Right cardiac atrium (tissue), 5 donors: ENCODE results near the gene ZNF511. TPM values are rescaled to one million over a fixed set of nuclear protein-coding genes. Genes with fewer than 3 reads are reported as not detected.
A peak's percentile ranks its signal among the peaks of the same experiment; 100 is the strongest.

Source experiments
- ATAC-seq, 2 donors: fragments of 200-7000 bp; cut with Tn5 transposase; one replicate each; pipeline versions ENCODE4 v1.8.0 to v1.9.1; 2020; ENCODE audit warnings: moderate library complexity in 2 of 2, mild to moderate bottlenecking in 1 of 2
- DNase-seq, 3 donors: peaks; one replicate each; pipeline ENCODE4 v3.0.0-alpha.2; 2020
- H3K27ac ChIP-seq: one replicate; pipeline ENCODE4 v1.5.1; 2013; ENCODE audit warnings: mild to moderate bottlenecking, low read length, control low read depth, moderate library complexity
- H3K27me3 ChIP-seq: one replicate; pipeline ENCODE4 v1.6.1; 2013; ENCODE audit not compliant: control insufficient read depth, insufficient read depth
- H3K4me1 ChIP-seq: one replicate; pipeline ENCODE4 v1.6.1; 2013; ENCODE audit warnings: low read length; ENCODE audit not compliant: control insufficient read depth, insufficient read depth
- H3K4me3 ChIP-seq: one replicate; pipeline ENCODE4 v1.5.1; 2013; ENCODE audit warnings: low read length, control low read depth
- H3K9me3 ChIP-seq: one replicate; pipeline ENCODE4 v1.6.1; 2013; ENCODE audit warnings: low read length; ENCODE audit not compliant: control insufficient read depth
- WGBS: extraction: QIAGEN DNeasy Blood & Tissue Kit; methylation state at CpG from one replicate; pipeline ENCODE4 v1.1.7; 2013; 5-methylcytosine and 5-hydroxymethylcytosine counted together
- intact Hi-C, 4 donors: fragments of 100-400 bp; cut with DNase I; formaldehyde crosslinking; loops; one replicate each; pipeline versions ENCODE4 v1.11.0 to v1.14.0; 2022 to 2023
- polyA plus RNA-seq: library from polyadenylated mRNA; stranded (reverse); fragments of 200-250 nt; gene quantifications from one replicate; pipeline ENCODE4 v1.2.3, GENCODE V29; 2013
- total RNA-seq, 4 donors: library from RNA; stranded (reverse); fragmentation: NEBNext Ultra II Directional; extraction: Animal tissue kit (Norgen Biotek cat#: 25700); gene quantifications; one replicate each; pipeline ENCODE4 v1.2.1, GENCODE V29; 2021
- donor health status: healthy with polysubstance abuse.
- donor health status: DM: no; HTN: yes; CAD: no.
- donor health status: DM: no; HTN: no; CAD: no.
- donor health status: DM: no; HTN: yes; CAD: no; lungs with severe emphysema.
- donor health status: DM: yes; HTN: yes; CAD: no.

Gene ZNF511
- total and polyA plus RNA-seq, 5 donors, result 40.2 to 60.8 (median 50.8) TPM

DNA sequence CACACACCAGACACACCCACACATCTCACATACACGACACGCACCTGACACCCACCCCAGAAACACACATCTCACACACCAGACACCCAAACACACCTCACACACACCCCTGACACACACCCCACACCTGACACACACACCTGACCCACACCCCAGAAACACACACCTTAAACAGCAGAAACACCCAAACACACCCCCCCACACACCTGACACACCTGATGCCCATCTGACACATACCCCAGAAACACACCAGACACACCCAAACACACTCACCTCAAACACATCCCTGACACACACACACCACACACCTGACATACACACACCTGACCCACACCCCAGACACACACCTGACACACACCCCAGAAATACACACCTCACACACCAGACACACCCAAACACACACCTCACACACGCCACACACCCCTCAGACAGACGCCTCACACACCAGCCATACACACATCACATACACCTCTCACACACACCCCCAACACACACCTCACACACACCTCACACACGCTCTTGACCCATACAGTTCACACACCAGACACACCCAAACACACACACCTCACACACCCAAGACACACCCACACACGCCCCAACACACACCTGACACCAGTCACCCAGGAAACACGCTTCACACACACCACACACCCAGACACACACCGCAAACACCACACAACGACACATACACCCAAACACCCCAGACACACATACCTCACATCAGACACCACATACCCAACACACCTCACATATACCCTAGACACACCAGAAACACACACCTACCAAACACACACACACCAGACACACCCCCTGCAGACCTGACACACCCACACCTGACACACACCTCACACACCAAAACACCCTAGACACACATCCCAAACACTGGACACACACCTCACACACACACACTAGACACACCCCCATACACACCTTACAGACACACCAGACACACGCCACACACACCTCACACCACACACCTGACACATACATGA, 29.7 kb downstream of the ZNF511 start:
- H3K9me3 ChIP-seq, result no peaks in the 10 kb centered on the region
- 89% methylated on average over 10 of the region's 10 CpGs for WGBS
- DNase-seq (peak in 1 of 3 donors; percentile 13), ATAC-seq (no peak)
- H3K27ac ChIP-seq, result no peak overlapping the region
- H3K4me1 ChIP-seq, result no peaks in the 10 kb centered on the region
- intact Hi-C loops, result no loop called here
- no peak overlapping the region for H3K4me3 ChIP-seq
- no peaks in the 10 kb centered on the region for H3K27me3 ChIP-seq

DNA sequence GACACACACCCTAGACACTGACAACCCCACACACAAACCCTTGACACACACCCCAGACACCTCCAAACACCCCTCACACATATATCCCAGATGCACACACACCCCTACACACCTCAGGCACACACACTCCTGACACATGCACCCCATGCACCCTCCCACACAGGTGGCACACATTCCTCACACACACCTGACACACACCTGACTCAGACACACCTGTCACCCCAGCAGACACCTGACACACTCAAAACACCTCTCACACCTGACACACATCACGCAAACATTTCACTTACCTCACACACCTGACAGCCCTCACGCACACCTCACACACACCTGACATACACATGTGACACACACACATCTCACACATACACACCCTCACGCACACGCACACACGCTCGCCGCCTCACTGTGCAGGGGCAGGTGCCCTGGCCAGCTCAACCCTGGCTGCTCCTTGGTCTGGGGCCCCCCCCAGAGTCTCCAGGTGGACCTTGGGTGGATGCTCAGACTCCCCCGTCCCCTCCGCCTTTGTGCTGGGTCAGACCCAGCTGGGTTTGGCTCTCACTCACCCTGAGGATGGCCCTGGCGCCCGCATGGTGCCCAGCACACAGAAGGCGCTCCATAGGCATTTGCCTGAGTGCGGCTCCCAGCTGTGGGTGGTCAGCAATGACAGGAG, 31.1 kb downstream of the ZNF511 start:
- Histone ChIP-seq H3K27ac (no peak overlapping the region), H3K4me1 (no peaks in the 10 kb centered on the region), H3K4me3 (no peak overlapping the region), H3K27me3 (no peaks in the 10 kb centered on the region), H3K9me3 (no peaks in the 10 kb centered on the region)
- ATAC-seq, result peak in 1 of 2 donors; percentile 13
- WGBS, result 92% methylated on average over 13 of the region's 13 CpGs
- DNase-seq, result peak in 2 of 3 donors; percentile 18 to 50
- intact Hi-C loops, result no loop called here

DNA sequence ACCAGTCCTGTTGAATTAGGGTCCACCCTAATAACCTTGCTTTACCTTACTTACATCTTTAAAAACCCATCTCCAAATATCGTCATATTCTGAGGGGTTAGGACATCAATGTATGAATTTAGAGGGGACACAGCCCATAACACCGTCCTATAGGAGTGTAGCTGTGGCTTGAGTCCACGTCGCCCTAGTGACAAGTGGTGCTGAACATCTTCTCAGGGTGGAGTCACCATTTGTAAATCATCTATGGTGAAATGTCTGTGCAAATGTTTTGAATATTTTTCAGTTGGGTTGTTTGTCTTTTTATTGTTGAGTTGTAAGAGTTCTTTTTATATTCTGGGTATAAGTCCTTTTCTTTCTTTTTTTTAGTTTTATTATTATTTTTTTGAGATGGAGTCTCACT, 33.3 kb downstream of the ZNF511 start:
- Histone ChIP-seq H3K27me3 (no peaks in the 10 kb centered on the region), H3K9me3 (no peaks in the 10 kb centered on the region), H3K4me1 (no peaks in the 10 kb centered on the region), H3K4me3 (no peak overlapping the region), H3K27ac (no peak overlapping the region)
- intact Hi-C loops, result no loop called here
- DNase-seq (no peak), ATAC-seq (no peak)
- WGBS, result 90% methylated on average over 4 of the region's 4 CpGs

DNA sequence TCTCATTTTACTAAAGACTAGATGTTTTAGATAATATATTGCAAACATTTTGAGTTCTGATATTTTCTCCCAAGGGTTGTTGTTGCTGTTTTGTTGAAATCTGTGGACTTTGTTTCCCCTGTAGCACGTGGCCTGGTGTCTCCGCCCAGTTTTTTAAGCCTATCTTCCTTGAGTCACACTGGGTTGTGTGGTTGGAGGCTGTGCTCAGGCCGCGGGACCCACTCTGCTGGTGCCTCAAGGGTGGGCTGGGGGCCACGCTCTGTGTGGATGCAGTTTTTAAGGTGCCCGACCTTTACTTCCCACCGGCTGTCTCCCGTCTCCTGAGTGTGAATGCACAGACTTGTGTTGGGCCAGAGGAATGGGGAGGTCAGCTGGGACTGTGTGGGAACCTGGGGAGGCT, 34.2 kb downstream of the ZNF511 start:
- DNase-seq (peak in 1 of 3 donors; percentile 21), ATAC-seq (no peak)
- Histone ChIP-seq H3K4me3 (no peak overlapping the region), H3K9me3 (no peaks in the 10 kb centered on the region), H3K4me1 (no peaks in the 10 kb centered on the region), H3K27ac (no peak overlapping the region), H3K27me3 (no peaks in the 10 kb centered on the region)
- intact Hi-C loops, result no loop called here
- 75% methylated on average over 8 of the region's 8 CpGs for WGBS

DNA sequence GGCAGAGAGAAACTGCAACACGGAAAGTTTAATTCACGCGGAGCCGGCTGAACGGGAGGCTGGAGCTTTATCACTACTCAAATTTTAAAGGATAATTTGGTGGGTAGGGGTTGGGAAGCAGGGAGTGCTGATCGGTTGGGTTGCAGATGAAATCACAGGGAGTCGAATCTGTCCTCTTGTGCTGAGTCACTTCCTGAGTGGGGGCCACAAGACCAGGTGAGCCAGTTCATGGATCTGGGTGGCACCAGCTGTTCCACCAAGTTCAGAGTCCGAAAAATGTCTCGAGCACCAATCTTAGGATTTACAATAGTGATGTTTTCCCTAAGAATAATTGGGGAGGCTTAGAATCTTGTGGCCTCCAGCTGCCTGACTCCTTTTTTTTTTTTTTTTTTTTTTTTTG, 34.8 kb downstream of the ZNF511 start:
- DNase-seq (no peak), ATAC-seq (no peak)
- 58% methylated on average over 9 of the region's 9 CpGs for WGBS
- intact Hi-C loops, result no loop called here
- Histone ChIP-seq H3K4me3 (no peak overlapping the region), H3K27ac (no peak overlapping the region), H3K27me3 (no peaks in the 10 kb centered on the region), H3K9me3 (no peaks in the 10 kb centered on the region), H3K4me1 (no peaks in the 10 kb centered on the region)

DNA sequence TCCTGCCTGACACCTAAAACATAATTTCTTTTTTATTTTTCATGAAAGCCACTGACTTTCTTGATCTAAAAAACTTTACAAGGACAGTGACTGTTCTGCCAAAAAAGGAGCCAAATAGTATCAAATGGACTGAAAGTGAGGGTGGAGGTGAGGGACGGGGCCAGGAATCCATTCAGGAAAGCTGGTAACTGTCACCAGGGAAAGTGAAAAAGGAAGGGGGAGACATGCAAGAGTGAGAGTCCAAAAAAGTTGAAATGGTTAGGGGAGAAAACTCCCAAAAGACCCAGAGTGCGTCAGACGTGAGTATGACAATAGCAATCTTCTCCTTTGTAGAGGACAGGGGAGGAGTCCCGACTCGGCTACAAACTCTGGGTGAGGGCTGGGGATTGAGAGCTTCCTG, 35.5 kb downstream of the ZNF511 start:
- Histone ChIP-seq H3K27me3 (no peaks in the 10 kb centered on the region), H3K9me3 (no peaks in the 10 kb centered on the region), H3K4me1 (no peaks in the 10 kb centered on the region), H3K4me3 (no peak overlapping the region), H3K27ac (no peak overlapping the region)
- intact Hi-C loops, result no loop called here
- 66% methylated on average over 5 of the region's 5 CpGs for WGBS
- DNase-seq (no peak), ATAC-seq (no peak)

DNA sequence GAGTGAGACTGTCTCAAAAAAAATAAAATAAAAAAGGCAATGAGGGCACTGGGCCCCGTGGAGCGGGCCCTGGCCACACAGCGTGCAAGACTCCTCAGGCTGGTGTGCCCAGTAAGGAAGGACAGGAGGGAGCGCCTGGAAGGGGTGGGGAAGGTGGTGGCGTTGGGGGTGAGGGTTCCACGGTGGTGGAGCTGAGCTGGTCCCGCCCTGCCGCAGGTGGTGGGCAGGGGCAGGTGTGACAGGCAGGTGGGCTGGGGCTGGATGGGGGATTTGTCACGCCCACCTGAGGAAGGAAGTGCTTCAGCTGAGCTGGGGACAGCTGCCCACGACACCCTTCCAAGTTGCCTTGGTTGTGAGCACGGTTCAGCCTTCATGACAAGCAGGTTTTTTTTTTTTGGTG, 37.7 kb downstream of the ZNF511 start:
- WGBS, result 55% methylated on average over 11 of the region's 11 CpGs

DNA sequence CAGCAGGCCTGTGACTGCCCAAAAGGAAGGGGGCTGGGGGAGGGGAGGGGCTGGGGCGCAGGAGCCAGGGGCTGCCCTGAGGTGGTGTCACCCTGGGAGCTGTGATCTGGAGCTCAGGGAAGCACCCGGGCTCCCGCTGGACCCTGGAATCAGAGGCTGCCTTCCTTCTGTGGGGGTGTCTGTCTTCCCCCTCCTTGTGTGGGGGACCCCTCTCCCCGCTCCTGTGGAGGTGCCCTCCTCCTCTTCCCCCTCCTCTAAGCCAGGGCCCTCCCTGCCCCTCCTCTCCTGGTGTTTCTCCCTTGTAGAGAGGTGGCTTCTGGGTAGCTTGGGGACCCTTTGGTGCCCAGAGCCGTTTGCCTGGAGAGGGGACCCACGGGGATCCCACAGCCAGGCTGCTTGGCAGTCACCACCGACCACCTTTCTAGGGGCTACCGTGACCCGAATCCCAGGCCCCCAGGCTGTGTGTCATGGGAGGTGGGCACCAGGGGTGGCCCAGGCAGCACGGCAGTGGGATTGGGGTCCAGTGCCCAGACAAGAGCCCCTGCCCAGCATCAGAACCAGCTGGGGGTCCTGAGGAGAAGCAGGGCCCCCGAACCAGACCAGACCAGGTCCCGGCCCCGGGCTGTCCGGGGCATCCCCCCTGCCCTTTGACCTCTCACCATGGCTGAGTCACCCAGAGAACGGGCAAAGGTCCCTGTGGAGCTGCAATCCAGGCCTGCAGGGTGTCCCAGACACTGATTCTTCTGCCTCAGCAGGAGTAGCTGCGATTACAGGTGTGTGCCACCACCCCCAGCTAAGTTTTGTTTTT, 39.2 kb downstream of the ZNF511 start:
- no peak overlapping the region for H3K27ac ChIP-seq
- H3K4me1 ChIP-seq, result no peaks in the 10 kb centered on the region
- intact Hi-C loops, result no loop called here
- DNase-seq (peak in 1 of 3 donors; percentile 42), ATAC-seq (no peak)
- H3K4me3 ChIP-seq, result no peak overlapping the region
- 53% methylated on average over 16 of the region's 16 CpGs for WGBS
- H3K9me3 ChIP-seq, result no peaks in the 10 kb centered on the region
- H3K27me3 ChIP-seq, result no peaks in the 10 kb centered on the region

More for the DNA sequence above, 37.7 kb downstream of the ZNF511 start:
- Histone ChIP-seq H3K9me3 (no peaks in the 10 kb centered on the region), H3K4me1 (no peaks in the 10 kb centered on the region), H3K27me3 (no peaks in the 10 kb centered on the region), H3K27ac (no peak overlapping the region), H3K4me3 (no peak overlapping the region)
- peak in 1 of 3 donors; percentile 49 for DNase-seq
- ATAC-seq, result no peak
- intact Hi-C loops, result no loop called here

DNA sequence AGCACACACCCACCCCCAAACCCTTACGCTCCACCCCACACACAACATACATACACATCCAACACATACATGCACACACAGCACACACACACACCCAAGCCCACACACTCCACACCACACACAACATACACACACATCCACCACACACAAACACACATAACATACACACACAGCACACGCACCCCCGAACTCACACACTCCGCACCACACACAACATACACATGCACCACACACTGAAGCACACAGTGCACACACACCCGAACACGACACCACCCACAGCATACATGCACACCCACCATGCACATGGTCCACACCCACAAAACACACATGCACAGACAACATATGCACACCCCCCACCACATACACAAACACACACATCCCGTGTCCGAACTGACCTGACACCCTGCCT, 40.5 kb downstream of the ZNF511 start:
- ATAC-seq (no peak), DNase-seq (no peak)
- no peaks in the 10 kb centered on the region for H3K9me3 ChIP-seq
- H3K27ac ChIP-seq, result no peak overlapping the region
- H3K27me3 ChIP-seq, result no peaks in the 10 kb centered on the region
- H3K4me1 ChIP-seq, result no peaks in the 10 kb centered on the region
- intact Hi-C loops, result no loop called here
- no peak overlapping the region for H3K4me3 ChIP-seq
- 86% methylated on average over 8 of the region's 8 CpGs for WGBS

DNA sequence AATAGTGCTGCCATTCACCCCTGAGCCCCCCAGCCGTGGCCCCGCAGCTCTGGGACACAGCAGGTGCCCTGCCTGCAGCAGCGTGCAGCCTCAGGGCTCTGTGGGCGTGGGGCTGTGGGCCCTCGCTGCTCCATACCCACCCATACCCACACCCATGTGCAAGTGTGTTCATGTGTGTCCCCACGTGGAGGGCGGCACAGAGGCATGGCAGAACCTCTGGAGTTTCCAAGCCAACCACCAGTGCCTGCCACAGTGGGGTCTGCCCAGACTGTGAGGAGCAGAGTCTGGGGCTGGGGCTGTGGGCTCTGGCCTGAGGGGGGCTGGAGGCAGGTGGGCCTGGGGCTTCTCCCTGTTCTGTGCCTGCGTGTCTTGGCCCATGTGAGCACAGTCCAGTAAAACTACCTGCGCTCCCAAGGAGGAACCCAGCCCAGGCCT, 40.9 kb downstream of the ZNF511 start:
- DNase-seq (no peak), ATAC-seq (no peak)
- Histone ChIP-seq H3K4me1 (no peaks in the 10 kb centered on the region), H3K9me3 (no peaks in the 10 kb centered on the region), H3K27me3 (no peaks in the 10 kb centered on the region), H3K4me3 (no peak overlapping the region), H3K27ac (no peak overlapping the region)
- intact Hi-C loops, result no loop called here
- WGBS, result 65% methylated on average over 9 of the region's 9 CpGs
